IMR-90 (cell line): Measurements from ENCODE around the gene NDUFAF2. TPM values are rescaled to one million over a fixed set of nuclear protein-coding genes. Genes with fewer than 3 reads are reported as not detected.

ENCODE experiments used
- ATAC-seq: fragments of 200-7000 bp; cut with Tn5 transposase; 2 replicates; pipeline ENCODE4 v1.9.1; 2020; ENCODE audit warnings: low read depth, mild to moderate bottlenecking, moderate library complexity
- BruUV-seq: library from RNA; stranded (reverse); fragments of 400-500 nt; replicated peaks from 2 replicates; lab custom pipeline; 2021; lab: Mats Ljungman, UMichigan
- CTCF ChIA-PET: fragments of 300-600 bp; formaldehyde crosslinking; extraction: SDS; loops from one replicate; lab custom pipeline; 2021; ENCODE audit warnings: antibody characterized with exemption; lab: Yijun Ruan, JAX
- POLR2A ChIA-PET: fragments of 300-600 bp; sonication (Branson Sonifier 250); formaldehyde crosslinking; loops from one replicate; lab custom pipeline; 2022; ENCODE audit warnings: antibody characterized with exemption; ENCODE audit not compliant: unreplicated experiment; lab: Charles Lee
- DNase-seq: peaks from one replicate; pipeline ENCODE4 v3.0.0; 2013
- H2AFZ ChIP-seq: replicated peaks from 2 replicates; pipeline ENCODE3; 2013; ENCODE audit warnings: low read length, mild to moderate bottlenecking; ENCODE audit not compliant: poor library complexity
- H2AK5ac ChIP-seq: 2 replicates; pipeline ENCODE4 v1.6.1; 2013; ENCODE audit warnings: low read depth, low read length, inconsistent platforms
- H2AK9ac ChIP-seq: replicated peaks from 2 replicates; pipeline ENCODE3; 2013; ENCODE audit warnings: mild to moderate bottlenecking, low read depth, low read length, moderate library complexity; ENCODE audit not compliant: poor library complexity
- H2BK120ac ChIP-seq: 2 replicates; pipeline ENCODE4 v1.6.1; 2013; ENCODE audit warnings: low read depth, low read length, inconsistent platforms
- H2BK15ac ChIP-seq: 3 replicates; pipeline ENCODE4 v1.6.1; 2013; ENCODE audit warnings: low read depth, low read length, inconsistent platforms
- H2BK20ac ChIP-seq: 2 replicates; pipeline ENCODE4 v1.6.1; 2013; ENCODE audit warnings: low read depth, mild to moderate bottlenecking, inconsistent platforms, low read length, moderate library complexity
- H2BK5ac ChIP-seq: 2 replicates; pipeline ENCODE4 v1.6.1; 2013; ENCODE audit warnings: mild to moderate bottlenecking, low read depth, low read length, inconsistent platforms; ENCODE audit not compliant: poor library complexity, severe bottlenecking
- H3K14ac ChIP-seq: replicated peaks from 2 replicates; pipeline ENCODE4 v1.6.1; 2013; ENCODE audit warnings: low read depth, low read length, inconsistent platforms
- H3K18ac ChIP-seq: 2 replicates; pipeline ENCODE4 v1.6.1; 2013; ENCODE audit warnings: low read depth, low read length, control low read depth
- H3K23ac ChIP-seq: 2 replicates; pipeline ENCODE4 v1.6.1; 2013; ENCODE audit warnings: low read depth, low read length, inconsistent platforms
- H3K27ac ChIP-seq: 2 replicates; pipeline ENCODE4 v1.5.1; 2013; ENCODE audit warnings: mild to moderate bottlenecking, control low read depth, low read length; ENCODE audit not compliant: insufficient read depth
- H3K27me3 ChIP-seq: 2 replicates; pipeline ENCODE4 v1.6.1; 2013; ENCODE audit warnings: low read length; ENCODE audit not compliant: control insufficient read depth, insufficient read depth
- H3K36me3 ChIP-seq: 2 replicates; pipeline ENCODE4 v1.6.1; 2013; ENCODE audit warnings: low read length, mixed read lengths; ENCODE audit not compliant: control insufficient read depth, insufficient read depth
- H3K4ac ChIP-seq: 2 replicates; pipeline ENCODE4 v1.6.1; 2013; ENCODE audit warnings: low read depth, low read length, inconsistent platforms
- H3K4me1 ChIP-seq: 2 replicates; pipeline ENCODE4 v1.6.1; 2013; ENCODE audit warnings: low read length, mixed read lengths; ENCODE audit not compliant: control insufficient read depth, insufficient read depth
- H3K4me2 ChIP-seq: 2 replicates; pipeline ENCODE4 v1.6.1; 2013; ENCODE audit warnings: low read depth, mild to moderate bottlenecking, control low read depth, low read length, moderate library complexity
- H3K4me3 ChIP-seq: 2 replicates; pipeline ENCODE4 v1.5.1; 2013; ENCODE audit warnings: low read depth, mild to moderate bottlenecking, control low read depth, low read length, moderate library complexity; ENCODE audit not compliant: insufficient read depth
- H3K56ac ChIP-seq: 2 replicates; pipeline ENCODE4 v1.6.1; 2013; ENCODE audit warnings: low read length, inconsistent platforms; ENCODE audit not compliant: insufficient read depth; ENCODE audit errors: extremely low read depth
- H3K79me1 ChIP-seq, 2 experiments: 2 replicates each; pipeline ENCODE4 v1.6.1; 2013; ENCODE audit warnings: low read length in 2 of 2, inconsistent platforms in 1 of 2, low read depth in 1 of 2
- H3K9ac ChIP-seq: 2 replicates; pipeline ENCODE4 v1.6.1; 2013; ENCODE audit warnings: low read depth, low read length, control low read depth
- H3K9me1 ChIP-seq: 2 replicates; pipeline ENCODE4 v1.6.1; 2013; ENCODE audit warnings: low read length, inconsistent platforms; ENCODE audit not compliant: insufficient read depth
- H3K9me3 ChIP-seq: 2 replicates; pipeline ENCODE4 v1.6.1; 2013; ENCODE audit warnings: low read length; ENCODE audit not compliant: control insufficient read depth, insufficient read depth
- H4K20me1 ChIP-seq: 2 replicates; pipeline ENCODE4 v1.6.1; 2013; ENCODE audit warnings: low read length, inconsistent platforms; ENCODE audit not compliant: insufficient read depth
- H4K5ac ChIP-seq: 2 replicates; pipeline ENCODE4 v1.6.1; 2013; ENCODE audit warnings: mild to moderate bottlenecking, low read depth, low read length, control low read depth
- H4K8ac ChIP-seq, 2 experiments: 2 replicates each; pipeline ENCODE4 v1.6.1; 2013; ENCODE audit warnings: low read depth in 2 of 2, low read length in 2 of 2, control low read depth in 1 of 2, inconsistent platforms in 1 of 2
- H4K91ac ChIP-seq: 2 replicates; pipeline ENCODE4 v1.6.1; 2013; ENCODE audit warnings: low read depth, low read length, inconsistent platforms; ENCODE audit not compliant: insufficient read depth
- BHLHE40 ChIP-seq: fragments of 150-350 bp; IDR thresholded peaks from 2 replicates; pipeline ENCODE4 v1.6.1; 2016; ENCODE audit warnings: mild to moderate bottlenecking, low read depth, low read length
- CEBPB ChIP-seq: IDR thresholded peaks from 2 replicates; pipeline ENCODE4 v1.6.1; 2012; ENCODE audit warnings: low read depth, low read length, improper control_type of control experiment
- CHD1 ChIP-seq: IDR thresholded peaks from 2 replicates; pipeline ENCODE4 v1.6.1; 2012; ENCODE audit warnings: low read depth, low read length, improper control_type of control experiment
- CTCF ChIP-seq: conservative IDR thresholded peaks from 2 replicates; pipeline ENCODE4 v1.5.1; 2012; ENCODE audit warnings: mild to moderate bottlenecking, low read depth, low read length, improper control_type of control experiment
- ELK1 ChIP-seq: fragments of 150-350 bp; IDR thresholded peaks from 2 replicates; pipeline ENCODE4 v1.6.1; 2016; ENCODE audit warnings: low read depth, mild to moderate bottlenecking, low read length, moderate library complexity, borderline replicate concordance
- FOS ChIP-seq: fragments of 150-350 bp; IDR thresholded peaks from 2 replicates; pipeline ENCODE4 v1.6.1; 2016; ENCODE audit warnings: low read depth, low read length
- MAFK ChIP-seq: IDR thresholded peaks from 2 replicates; pipeline ENCODE4 v1.6.1; 2012; ENCODE audit warnings: low read depth, low read length, improper control_type of control experiment
- MAZ ChIP-seq: IDR thresholded peaks from 2 replicates; pipeline ENCODE4 v1.6.1; 2012; ENCODE audit warnings: low read depth, mild to moderate bottlenecking, low read length, improper control_type of control experiment, moderate library complexity, borderline replicate concordance
- MXI1 ChIP-seq: IDR thresholded peaks from 2 replicates; pipeline ENCODE4 v1.6.1; 2012; ENCODE audit warnings: low read depth, mild to moderate bottlenecking, low read length, moderate library complexity, borderline replicate concordance
- NFE2L2 ChIP-seq: fragments of 150-350 bp; IDR thresholded peaks from 2 replicates; pipeline ENCODE4 v1.6.1; 2016; ENCODE audit warnings: low read depth, mild to moderate bottlenecking, low read length
- POLR2A ChIP-seq: IDR thresholded peaks from 2 replicates; pipeline ENCODE4 v1.6.1; 2012; ENCODE audit warnings: mild to moderate bottlenecking, low read depth, low read length
- RAD21 ChIP-seq: IDR thresholded peaks from 2 replicates; pipeline ENCODE4 v1.6.1; 2012; ENCODE audit warnings: low read length, improper control_type of control experiment
- RCOR1 ChIP-seq: IDR thresholded peaks from 2 replicates; pipeline ENCODE4 v1.6.1; 2012; ENCODE audit warnings: mild to moderate bottlenecking, low read length, improper control_type of control experiment; ENCODE audit not compliant: insufficient replicate concordance
- RFX5 ChIP-seq: IDR thresholded peaks from 2 replicates; pipeline ENCODE4 v1.8.0; 2012; ENCODE audit warnings: low read depth, mild to moderate bottlenecking, low read length, moderate library complexity
- SMC3 ChIP-seq: fragments of 150-350 bp; IDR thresholded peaks from 2 replicates; pipeline ENCODE4 v1.6.1; 2016; ENCODE audit warnings: low read depth, mild to moderate bottlenecking, antibody characterized with exemption, low read length, moderate library complexity
- USF2 ChIP-seq: fragments of 150-350 bp; IDR thresholded peaks from 2 replicates; pipeline ENCODE4 v1.6.1; 2017; ENCODE audit warnings: mild to moderate bottlenecking, antibody characterized with exemption, low read length, low read depth
- WGBS, 2 experiments: methylation state at CpG; one replicate each; pipeline versions ENCODE4 v1.1.5 to v1.1.7; 2013; ENCODE audit warnings: missing lambda C conversion rate in 2 of 2; ENCODE audit not compliant: insufficient read length in 1 of 2; ENCODE audit errors: extremely low coverage in 2 of 2; 5-methylcytosine and 5-hydroxymethylcytosine counted together
- dilution Hi-C: fragments of 300-500 bp; cut with HindIII; formaldehyde crosslinking; loops from one replicate; pipeline ENCODE4 v1.14.3; 2018; ENCODE audit warnings: low sequenced_read_pairs; ENCODE audit not compliant: unreplicated experiment
- in situ Hi-C: fragments of 300-500 bp; cut with MboI; formaldehyde crosslinking; loops from 3 replicates; pipeline ENCODE4 v1.14.3; 2019; ENCODE audit warnings: low sequenced_read_pairs, inconsistent platforms, mixed read lengths
- intact Hi-C: fragments of 100-400 bp; cut with micrococcal nuclease; formaldehyde crosslinking; loops from 2 replicates; pipeline ENCODE4 v1.10.0; 2022
- polyA plus RNA-seq, 3 experiments: library from polyadenylated mRNA; depleted of rRNA; stranded (reverse); fragments of >200 nt; gene quantifications; 2 replicates each; pipeline ENCODE4 v1.2.3, GENCODE V29; 2012; ENCODE audit warnings: low replicate concordance in 1 of 3
- total RNA-seq: library from RNA; depleted of rRNA; stranded (reverse); fragments of >200 nt; gene quantifications from 2 replicates; pipeline ENCODE4 v1.2.3, GENCODE V29; 2012

Gene NDUFAF2
- total and polyA plus RNA-seq, 2 of the 4 experiments (the other 2 are of a cell fraction) = 11.8 to 24.7 TPM

DNA sequence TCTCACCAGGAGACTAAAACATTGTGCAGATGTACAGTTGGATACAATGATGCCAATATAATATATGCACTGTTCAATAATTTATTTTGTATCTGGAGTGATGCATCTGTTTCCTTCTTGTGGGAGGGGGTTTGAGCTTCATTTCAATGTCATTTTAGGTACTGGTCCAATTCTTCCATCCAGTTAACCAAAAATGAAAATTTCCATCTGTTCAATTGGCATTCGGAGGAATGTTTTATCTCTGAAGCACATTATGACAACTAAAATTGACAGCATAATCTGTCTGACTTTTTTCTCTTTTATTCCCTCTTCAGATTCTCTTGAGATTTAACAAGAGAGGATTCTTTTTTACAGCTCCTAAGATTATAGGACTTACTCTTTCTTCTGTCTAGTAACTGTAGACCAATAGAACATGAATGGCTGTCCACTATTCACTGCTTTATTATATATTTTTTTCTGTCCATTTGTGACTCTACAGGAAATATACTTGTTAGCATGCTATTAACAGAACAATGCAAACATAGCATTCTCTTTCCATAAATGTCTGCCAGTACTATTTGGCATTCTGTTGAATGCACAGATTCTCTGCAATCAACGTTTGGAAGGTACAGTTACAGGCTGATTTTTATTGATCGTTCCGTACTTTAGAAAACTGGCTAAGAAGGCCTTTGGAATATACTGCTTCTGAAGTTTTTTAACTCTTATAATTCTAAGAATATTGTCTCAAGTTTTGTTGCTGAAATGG, 57.8 kb downstream of the NDUFAF2 start:
- no peak overlapping the region for H3K56ac ChIP-seq
- no peaks in the 10 kb centered on the region for H3K4me1 ChIP-seq
- H2AK9ac ChIP-seq = no peak overlapping the region
- TF ChIP-seq CHD1 = no peak
- no peak for TF ChIP-seq RCOR1
- TF ChIP-seq USF2 = no peak
- no peak for TF ChIP-seq MAZ
- TF ChIP-seq MAFK = no peak
- no peak for TF ChIP-seq CEBPB
- no peak for TF ChIP-seq CTCF
- no peak for TF ChIP-seq NFE2L2
- TF ChIP-seq ELK1 = no peak
- TF ChIP-seq SMC3 = no peak
- TF ChIP-seq RFX5 = no peak
- TF ChIP-seq FOS = no peak
- TF ChIP-seq BHLHE40 = no peak
- TF ChIP-seq MXI1 = no peak
- TF ChIP-seq RAD21 = no peak
- no peak for TF ChIP-seq POLR2A
- no peak overlapping the region for H3K23ac ChIP-seq
- H2AK5ac ChIP-seq = no peak overlapping the region
- no peak overlapping the region for H3K4me3 ChIP-seq
- no CpG with 5 or more reads among the region's 4 CpGs for WGBS, 2 experiments
- H3K9me3 ChIP-seq = no peaks in the 10 kb centered on the region
- dilution Hi-C loops (no loop called here), in situ Hi-C loops (no loop called here), intact Hi-C loops (no loop called here)
- ChIA-PET CTCF (no interaction called here), POLR2A (interaction anchor here (0.7 kb wide), 1 partner anchor 413 kb away, joined by 3 read pairs; no protein-coding TSS in a partner anchor)
- H2AFZ ChIP-seq = no peak overlapping the region
- H3K27ac ChIP-seq = no peak overlapping the region
- H3K9me1 ChIP-seq = no peaks in the 10 kb centered on the region
- no peak for ATAC-seq
- no peak overlapping the region for H4K91ac ChIP-seq
- no peaks in the 10 kb centered on the region for H4K20me1 ChIP-seq
- no peak overlapping the region for H3K18ac ChIP-seq
- H4K5ac ChIP-seq = no peak overlapping the region
- BruUV-seq = no TSS peak
- no peak overlapping the region for H4K8ac ChIP-seq
- H2BK5ac ChIP-seq = no peak overlapping the region
- H2BK20ac ChIP-seq = no peak overlapping the region
- no peaks in the 10 kb centered on the region for H3K36me3 ChIP-seq
- H3K79me1 ChIP-seq = peaks cover 0 to 4% of the 10 kb centered on the region in 2 experiments; a peak in 3 of 4 replicates
- no peak overlapping the region for H3K4ac ChIP-seq
- no peak overlapping the region for H2BK15ac ChIP-seq
- H3K27me3 ChIP-seq = no peaks in the 10 kb centered on the region
- H3K4me2 ChIP-seq = no peak overlapping the region
- H3K9ac ChIP-seq = no peak overlapping the region
- no peak overlapping the region for H2BK120ac ChIP-seq
- no peak overlapping the region for H3K14ac ChIP-seq
- DNase-seq = no peak
